K562 (cell line): ENCODE data around the gene TM4SF20. TPM values are rescaled to one million over a fixed set of nuclear protein-coding genes. Genes with fewer than 3 reads are reported as not detected.

Source experiments
- ATAC-seq: fragments of 200-7000 bp; cut with Tn5 transposase; 3 replicates; pipeline ENCODE4 v1.9.1; 2020; ENCODE audit warnings: moderate library complexity
- BruUV-seq: library from RNA; stranded (reverse); fragments of 400-500 nt; replicated peaks from 2 replicates; lab custom pipeline; 2021; lab: Mats Ljungman, UMichigan
- CTCF ChIA-PET: fragments of 300-600 bp; formaldehyde crosslinking; extraction: SDS; loops from one replicate; lab custom pipeline; 2021; ENCODE audit warnings: low intra/inter-chr PET ratio; lab: Yijun Ruan, JAX
- POLR2A ChIA-PET: fragments of 300-600, 350-650 bp; sonication (Branson Sonifier 250); formaldehyde crosslinking; extraction: SDS; loops from one replicate; lab custom pipeline; 2021; ENCODE audit warnings: antibody characterized with exemption, inconsistent platforms; lab: Yijun Ruan, JAX
- DNase-seq, 4 experiments: peaks; one replicate each; pipeline versions ENCODE4 v3.0.0 to v3.0.0-alpha.2; 2011 to 2018; ENCODE audit warnings: low spot score in 3 of 4, mixed read lengths in 3 of 4; ENCODE audit errors: extremely low read depth in 1 of 4
- FAIRE-seq: peaks from 2 replicates; lab custom pipeline; 2011; peaks lifted over from hg19 to GRCh38; lab: Jason Lieb, UNC
- H2AFZ ChIP-seq: 2 replicates; pipeline ENCODE4 v1.6.0; 2011; ENCODE audit warnings: low read depth, low read length, control low read depth, inconsistent platforms
- H3K27ac ChIP-seq: fragments of 200-600 bp; 3 replicates; pipeline ENCODE4 v1.8.0; 2011; ENCODE audit warnings: low read depth, mild to moderate bottlenecking, control low read depth, inconsistent platforms, low read length, moderate library complexity, mixed read lengths; ENCODE audit errors: extremely low read depth
- H3K27me3 ChIP-seq, 2 experiments: fragments of 300-600 bp in 1 of 2; 2 replicates in 1 of 2; 3 replicates in 1 of 2; pipeline versions ENCODE4 v1.6.0 to v1.8.0; 2011; ENCODE audit warnings: inconsistent platforms in 2 of 2, low read length in 2 of 2, mild to moderate bottlenecking in 1 of 2, mixed read lengths in 1 of 2, moderate library complexity in 1 of 2; ENCODE audit not compliant: control insufficient read depth in 2 of 2, insufficient read depth in 2 of 2
- H3K36me3 ChIP-seq: fragments of 300-600 bp; 3 replicates; pipeline ENCODE4 v1.8.0; 2011; ENCODE audit warnings: mild to moderate bottlenecking, low read length, inconsistent platforms; ENCODE audit not compliant: control insufficient read depth, insufficient read depth
- H3K4me1 ChIP-seq, 2 experiments: fragments of 200-600 bp in 1 of 2; replicated peaks in 1 of 2; 2 replicates in 1 of 2; 3 replicates in 1 of 2; pipeline versions ENCODE4 v1.5.1 to v1.8.0; 2011; ENCODE audit warnings: inconsistent platforms in 2 of 2, low read length in 2 of 2, mild to moderate bottlenecking in 1 of 2, mixed read lengths in 1 of 2, moderate library complexity in 1 of 2; ENCODE audit not compliant: control insufficient read depth in 2 of 2, insufficient read depth in 2 of 2
- H3K4me2 ChIP-seq: 2 replicates; pipeline ENCODE4 v1.6.1; 2011; ENCODE audit warnings: low read length, control low read depth, inconsistent platforms, mixed read lengths; ENCODE audit not compliant: insufficient read depth
- H3K4me3 ChIP-seq: fragments of 200-600 bp; sonication (generic), shearing (Covaris generic); 2 replicates; pipeline ENCODE4 v1.5.1; 2016; ENCODE audit warnings: control low read depth, inconsistent platforms
- H3K79me2 ChIP-seq: fragments of 200-600 bp; 3 replicates; pipeline ENCODE4 v1.8.0; 2011; ENCODE audit warnings: low read length, inconsistent platforms; ENCODE audit not compliant: control insufficient read depth, insufficient read depth
- H3K9ac ChIP-seq, 2 experiments: 2 replicates each; pipeline versions ENCODE4 v1.6.0 to v1.6.1; 2011; ENCODE audit warnings: low read depth in 2 of 2, low read length in 2 of 2, control low read depth in 1 of 2, inconsistent platforms in 1 of 2, mild to moderate bottlenecking in 1 of 2, mixed read lengths in 1 of 2; ENCODE audit not compliant: insufficient read depth in 1 of 2
- H3K9me1 ChIP-seq: one replicate; pipeline ENCODE4 v1.6.0; 2011; ENCODE audit warnings: inconsistent platforms, mild to moderate bottlenecking, low read length, moderate library complexity; ENCODE audit not compliant: control insufficient read depth, insufficient read depth
- H3K9me3 ChIP-seq: replicated peaks from 2 replicates; pipeline ENCODE4 v1.5.1; 2011; ENCODE audit warnings: low read depth, low read length, inconsistent platforms; ENCODE audit not compliant: control insufficient read depth, insufficient read depth
- H4K20me1 ChIP-seq: replicated peaks from 2 replicates; pipeline ENCODE4 v1.6.1; 2011; ENCODE audit warnings: low read length, inconsistent platforms, mixed read lengths; ENCODE audit not compliant: control insufficient read depth, insufficient read depth
- ADNP ChIP-seq: fragments of 200-800 bp; sonication (Bioruptor generic); IDR thresholded peaks from 2 replicates; pipeline ENCODE4 v1.6.1; 2016; ENCODE audit warnings: missing genetic modification characterization, missing compliant biosample characterization
- ELF4 ChIP-seq: fragments of 450-650 bp; formaldehyde crosslinking; IDR thresholded peaks from 2 replicates; pipeline ENCODE4 v1.4.0; 2022; ENCODE audit warnings: missing genetic modification characterization
- FOSL1 ChIP-seq: fragments of 200-800 bp; sonication (Bioruptor generic); conservative IDR thresholded peaks from 2 replicates; pipeline ENCODE4 v1.6.1; 2016; ENCODE audit warnings: missing genetic modification characterization, missing compliant biosample characterization
- LARP7 ChIP-seq: fragments of 450-650 bp; IDR thresholded peaks from 2 replicates; pipeline ENCODE4 v1.6.1; 2016
- POLR2H ChIP-seq: IDR thresholded peaks from 2 replicates; pipeline ENCODE4 v1.6.1; 2016; ENCODE audit warnings: missing genetic modification characterization, low read depth, mild to moderate bottlenecking, control low read depth, missing compliant biosample characterization, moderate library complexity
- PRPF4 ChIP-seq: fragments of 200-400 bp; formaldehyde crosslinking; IDR thresholded peaks from one replicate; pipeline ENCODE4 v1.6.1; 2017; ENCODE audit warnings: low read length, low read depth, mild to moderate bottlenecking; ENCODE audit not compliant: insufficient read depth, poor library complexity, severe bottlenecking
- PTRF ChIP-seq: fragments of 450-650 bp; IDR thresholded peaks from 2 replicates; pipeline ENCODE4 v1.6.1; 2016; ENCODE audit warnings: mild to moderate bottlenecking, missing genetic modification characterization, missing compliant biosample characterization
- SAFB ChIP-seq: fragments of 200-400 bp; formaldehyde crosslinking; IDR thresholded peaks from 2 replicates; pipeline ENCODE4 v1.6.1; 2017; ENCODE audit warnings: low read depth, low read length, borderline replicate concordance
- SPI1 ChIP-seq: IDR thresholded peaks from 2 replicates; pipeline ENCODE4 v1.6.1; 2011; ENCODE audit warnings: low read depth, low read length, control low read depth, borderline replicate concordance
- ZNF134 ChIP-seq: fragments of 250-450 bp; sonication (Bioruptor Pico); conservative IDR thresholded peaks from 2 replicates; pipeline ENCODE4 v1.4.0; 2020
- WGBS: fragments of 100-300 bp; shearing (Covaris generic); methylation state at CpG from one replicate; pipeline ENCODE4 v1.1.6; 2016; ENCODE audit warnings: low coverage, mixed read lengths; ENCODE audit not compliant: insufficient coverage; ENCODE audit errors: missing lambda C conversion rate; 5-methylcytosine and 5-hydroxymethylcytosine counted together
- in situ Hi-C: fragments of 300-500 bp; cut with MboI; formaldehyde crosslinking; loops from 4 replicates; pipeline ENCODE4 v1.15.0; 2018; ENCODE audit warnings: inconsistent platforms, mixed read lengths
- intact Hi-C: fragments of 100-400 bp; cut with micrococcal nuclease; formaldehyde crosslinking; loops from 2 replicates; pipeline ENCODE4 v1.14.2; 2022
- polyA plus RNA-seq, 8 experiments: library from polyadenylated mRNA; depleted of rRNA in 4 of 8; stranded (reverse) in 5 of 8; unstranded in 3 of 8; fragments of >200 nt; fragmentation: Nextera tagmentation in 2 of 8; fragmentation: Illumina TruSeq in 1 of 8; extraction: Ambion mirVana in 2 of 8; extraction: Trizol in 1 of 8; gene quantifications; 2 replicates each; pipeline versions ENCODE4 v1.2.1 to v1.2.3, GENCODE V29; 2011 to 2014; ENCODE audit warnings: inconsistent platforms in 1 of 8, missing spikeins in 1 of 8
- total RNA-seq, 7 experiments: library from RNA; depleted of rRNA in 6 of 7; stranded (reverse); fragments of >200 nt in 6 of 7; fragmentation: Illumina TruSeq in 2 of 7; extraction: Trizol in 2 of 7; gene quantifications; 2 replicates each; pipeline versions ENCODE4 v1.2.1 to v1.2.3, GENCODE V29; 2011 to 2021; ENCODE audit warnings: low replicate concordance in 1 of 7

TM4SF20 gene
- total and polyA plus RNA-seq, 9 of the 15 experiments (the other 6 are each of a cell fraction or from before 2014, with no cell fraction given), result not detected

- no peak for TF ChIP-seq LARP7
- TF ChIP-seq PTRF, result no peak
- TF ChIP-seq, all 486 proteins: peak for 0
Measured at GRCh38 chr2:227348324-227348723, 30.8 kb downstream of the TM4SF20 start (continued).

- intact Hi-C loops, result no loop called here
Measured at GRCh38 chr2:227347117-227347516, 32.0 kb downstream of the TM4SF20 start.

GRCh38 chr2:227344231-227344630 lies 34.9 kb downstream of the TM4SF20 start:
- FAIRE-seq (no peak), DNase-seq (no peak), ATAC-seq (no peak)
- CTCF ChIA-PET, result no interaction called here
- Histone ChIP-seq H3K27me3 (no peaks in the 10 kb centered on the region), H4K20me1 (no peaks in the 10 kb centered on the region), H3K27ac (no peak overlapping the region), H3K4me3 (no peak overlapping the region), H3K4me2 (no peak overlapping the region), H2AFZ (no peak overlapping the region), H3K9ac (no peak overlapping the region), H3K36me3 (peaks cover 42% of the 10 kb centered on the region; the same call in 2 of the 3 replicates), H3K79me2 (no peaks in the 10 kb centered on the region), H3K9me1 (no peaks in the 10 kb centered on the region), H3K4me1 (no peaks in the 10 kb centered on the region), H3K9me3 (no peaks in the 10 kb centered on the region)
- 0 out of 2 replicates have a peak, but pooled peaks have one; percentile 17 for TF ChIP-seq SPI1
- TF ChIP-seq SAFB, result no peak
- TF ChIP-seq PRPF4, result no peak
- no peak for TF ChIP-seq ADNP
- intact Hi-C loops, result no loop called here
- 73% methylated on average over 2 of the region's 2 CpGs for WGBS
- in situ Hi-C loops, result no loop called here
- POLR2A ChIA-PET, result no interaction called here
- BruUV-seq, result no TSS peak

More at GRCh38 chr2:227347117-227347516, 32.0 kb downstream of the TM4SF20 start:
- 65% methylated on average over 5 of the region's 7 CpGs for WGBS
- ATAC-seq (no peak), FAIRE-seq (no peak), DNase-seq (no peak)
- no peak for TF ChIP-seq ZNF134 (CRISPR knock-in tag)
- TF ChIP-seq ELF4 (CRISPR knock-in tag), result no peak
- no peak for TF ChIP-seq FOSL1 (tag)
- TF ChIP-seq POLR2H (tag), result no peak
- no peak overlapping the region for H3K4me2 ChIP-seq
- H3K27me3 ChIP-seq, result no peaks in the 10 kb centered on the region
- H3K9ac ChIP-seq, result no peak overlapping the region
- H2AFZ ChIP-seq, result no peak overlapping the region
- ChIA-PET POLR2A (interaction anchor here (1.1 to 2.6 kb wide), 2 partner anchors 15 to 19 kb away, joined by 4 to 6 read pairs; no protein-coding TSS in a partner anchor), CTCF (no interaction called here)
- no peaks in the 10 kb centered on the region for H3K9me3 ChIP-seq
- no peaks in the 10 kb centered on the region for H3K4me1 ChIP-seq
- H3K36me3 ChIP-seq, result peaks cover 30% of the 10 kb centered on the region; the same call in 2 of the 3 replicates
- no peak overlapping the region for H3K4me3 ChIP-seq
- H4K20me1 ChIP-seq, result no peaks in the 10 kb centered on the region
- in situ Hi-C loops, result no loop called here
- H3K27ac ChIP-seq, result no peak overlapping the region
- no TSS peak for BruUV-seq
- no peaks in the 10 kb centered on the region for H3K79me2 ChIP-seq
- H3K9me1 ChIP-seq, result no peaks in the 10 kb centered on the region
